D721Med (cell line): ENCODE measurements around the gene RNF223.

ENCODE experiments used
- DNase-seq: peaks from one replicate; pipeline ENCODE4 v3.0.0; 2011; ENCODE audit warnings: low spot score; ENCODE audit not compliant: insufficient read length
- FAIRE-seq: peaks from 2 replicates; lab custom pipeline; 2011; peaks lifted over from hg19 to GRCh38; lab: Jason Lieb, UNC
- TF ChIP-seq, protein P1 (sequence below): IDR thresholded peaks from 2 replicates; pipeline ENCODE4 v1.5.1; 2012; ENCODE audit warnings: mild to moderate bottlenecking, control low read depth; ENCODE audit not compliant: insufficient read depth; ENCODE audit errors: missing control alignments

Gene RNF223

DNA sequence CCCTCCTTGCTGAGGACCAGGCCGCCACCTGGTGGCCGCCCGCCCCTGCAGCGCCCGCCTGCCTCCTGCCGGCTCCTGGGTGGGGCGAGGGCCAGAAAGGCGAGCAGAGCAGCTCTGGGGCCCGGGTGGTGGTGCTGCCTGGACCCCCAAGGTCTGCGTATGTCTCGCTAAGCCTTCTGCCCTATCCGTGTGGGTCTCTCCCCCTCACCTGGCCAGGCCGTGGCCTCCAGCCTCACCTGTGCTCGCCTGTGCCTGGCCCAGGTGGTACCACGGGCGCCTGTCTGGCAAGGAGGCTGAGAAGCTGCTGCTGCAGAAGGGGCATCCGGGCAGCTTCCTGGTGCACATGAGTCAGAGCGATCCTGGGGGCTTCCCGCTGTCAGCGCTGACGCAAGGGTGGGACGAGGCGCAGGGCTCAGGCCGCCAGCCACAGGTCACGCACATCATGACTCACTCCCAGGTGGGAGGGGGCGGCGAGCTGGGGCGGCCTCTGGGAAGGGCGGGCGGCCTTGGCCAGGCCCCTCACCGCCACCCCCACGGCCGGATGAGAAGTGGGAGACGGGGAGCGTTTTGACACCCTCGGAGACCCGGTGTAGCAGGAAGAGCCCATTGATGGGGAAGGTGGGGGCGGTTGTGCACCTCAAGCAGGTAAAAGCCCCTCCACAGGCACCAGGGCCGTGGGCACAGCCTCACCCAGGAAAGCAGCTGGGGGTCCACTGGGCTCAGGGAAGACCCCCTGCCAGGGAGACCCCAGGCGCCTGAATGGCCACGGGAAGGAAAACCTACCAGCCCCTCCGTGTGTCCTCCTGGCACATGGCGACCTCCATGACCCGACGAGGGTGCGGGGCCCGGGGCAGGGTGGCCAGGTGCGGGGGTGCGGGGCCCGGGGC, 9.9 kb downstream of the RNF223 start:
- DNase-seq (peak; percentile 54), FAIRE-seq (no peak)
- TF ChIP-seq, protein P1, sequence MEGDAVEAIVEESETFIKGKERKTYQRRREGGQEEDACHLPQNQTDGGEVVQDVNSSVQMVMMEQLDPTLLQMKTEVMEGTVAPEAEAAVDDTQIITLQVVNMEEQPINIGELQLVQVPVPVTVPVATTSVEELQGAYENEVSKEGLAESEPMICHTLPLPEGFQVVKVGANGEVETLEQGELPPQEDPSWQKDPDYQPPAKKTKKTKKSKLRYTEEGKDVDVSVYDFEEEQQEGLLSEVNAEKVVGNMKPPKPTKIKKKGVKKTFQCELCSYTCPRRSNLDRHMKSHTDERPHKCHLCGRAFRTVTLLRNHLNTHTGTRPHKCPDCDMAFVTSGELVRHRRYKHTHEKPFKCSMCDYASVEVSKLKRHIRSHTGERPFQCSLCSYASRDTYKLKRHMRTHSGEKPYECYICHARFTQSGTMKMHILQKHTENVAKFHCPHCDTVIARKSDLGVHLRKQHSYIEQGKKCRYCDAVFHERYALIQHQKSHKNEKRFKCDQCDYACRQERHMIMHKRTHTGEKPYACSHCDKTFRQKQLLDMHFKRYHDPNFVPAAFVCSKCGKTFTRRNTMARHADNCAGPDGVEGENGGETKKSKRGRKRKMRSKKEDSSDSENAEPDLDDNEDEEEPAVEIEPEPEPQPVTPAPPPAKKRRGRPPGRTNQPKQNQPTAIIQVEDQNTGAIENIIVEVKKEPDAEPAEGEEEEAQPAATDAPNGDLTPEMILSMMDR = peak; percentile 64

DNA sequence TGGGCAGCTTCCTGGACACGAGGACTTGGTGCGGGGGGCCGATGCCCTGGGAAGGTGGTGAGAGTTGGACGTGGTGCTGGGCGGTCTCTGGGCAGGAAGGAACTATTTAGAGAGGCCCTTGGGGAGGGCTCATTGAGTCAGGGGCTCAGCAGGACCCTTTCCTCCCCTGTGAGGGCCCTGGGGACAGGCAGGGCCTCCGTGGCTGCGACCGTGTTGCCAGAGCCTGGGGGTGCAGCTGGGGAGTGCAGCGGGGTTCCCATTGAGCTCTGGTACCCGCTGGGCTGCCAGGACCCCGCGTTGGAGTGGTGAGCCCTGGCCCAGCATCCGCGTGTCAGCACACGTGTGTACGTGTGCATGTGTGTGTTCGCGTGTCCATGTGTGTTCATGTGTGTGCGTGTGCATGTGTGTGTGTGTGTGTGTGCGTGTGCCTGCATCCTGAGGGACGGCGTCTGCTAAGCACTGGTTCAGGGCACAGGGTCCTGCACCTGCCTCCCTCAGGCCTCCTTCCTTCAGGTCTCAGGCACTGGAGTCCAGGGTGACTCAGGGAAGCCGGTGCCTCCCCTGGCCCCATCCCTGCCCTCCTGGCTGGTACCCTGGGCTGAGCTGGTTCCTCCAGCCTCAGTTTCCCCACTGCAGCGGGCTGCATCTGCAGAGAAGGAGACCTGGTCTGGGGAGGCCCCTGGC, 10.7 kb downstream of the RNF223 start:
- DNase-seq (no peak), FAIRE-seq (no peak)
- TF ChIP-seq, protein P1 = no peak

DNA sequence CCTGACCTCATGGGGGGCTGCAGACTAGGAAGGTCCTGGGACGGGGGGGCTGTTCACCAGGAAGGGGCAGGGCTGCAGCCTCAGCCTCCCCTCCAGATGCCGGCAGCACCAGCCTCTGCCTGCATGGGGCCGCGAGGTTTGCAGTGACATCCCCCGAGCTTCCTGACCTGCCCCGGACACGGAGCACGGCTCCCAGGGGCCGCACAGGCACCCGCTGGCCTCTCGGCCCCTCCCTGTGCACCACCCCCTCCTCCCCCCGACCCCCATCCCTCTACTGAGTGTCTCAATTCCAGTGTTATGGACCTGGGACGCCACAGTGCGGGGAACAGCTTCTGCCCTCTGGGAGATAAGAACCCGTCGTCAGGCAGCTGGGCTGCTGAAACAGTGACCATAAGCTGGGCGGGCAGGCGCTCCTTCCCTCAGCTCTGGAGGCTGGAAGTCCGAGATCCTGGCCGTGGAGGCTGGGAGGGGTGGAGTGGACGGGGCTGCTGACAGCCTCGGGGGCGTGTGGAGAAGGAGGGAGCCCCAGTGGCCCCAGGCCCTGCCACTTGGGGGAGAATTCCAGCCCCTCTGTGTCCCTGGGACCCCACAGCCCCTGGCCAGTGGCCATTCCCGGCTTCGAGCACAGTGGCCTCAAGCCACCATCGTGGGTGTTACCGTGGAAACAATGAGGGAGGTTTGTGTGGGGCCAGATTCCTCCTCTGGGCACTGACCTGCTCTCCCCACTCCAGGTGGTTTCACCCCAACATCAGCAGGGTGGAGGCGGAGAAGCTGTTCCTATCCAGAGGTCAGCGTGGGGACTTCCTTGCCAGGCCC, 11.6 kb downstream of the RNF223 start:
- TF ChIP-seq, protein P1 = no peak
- DNase-seq (no peak), FAIRE-seq (no peak)

DNA sequence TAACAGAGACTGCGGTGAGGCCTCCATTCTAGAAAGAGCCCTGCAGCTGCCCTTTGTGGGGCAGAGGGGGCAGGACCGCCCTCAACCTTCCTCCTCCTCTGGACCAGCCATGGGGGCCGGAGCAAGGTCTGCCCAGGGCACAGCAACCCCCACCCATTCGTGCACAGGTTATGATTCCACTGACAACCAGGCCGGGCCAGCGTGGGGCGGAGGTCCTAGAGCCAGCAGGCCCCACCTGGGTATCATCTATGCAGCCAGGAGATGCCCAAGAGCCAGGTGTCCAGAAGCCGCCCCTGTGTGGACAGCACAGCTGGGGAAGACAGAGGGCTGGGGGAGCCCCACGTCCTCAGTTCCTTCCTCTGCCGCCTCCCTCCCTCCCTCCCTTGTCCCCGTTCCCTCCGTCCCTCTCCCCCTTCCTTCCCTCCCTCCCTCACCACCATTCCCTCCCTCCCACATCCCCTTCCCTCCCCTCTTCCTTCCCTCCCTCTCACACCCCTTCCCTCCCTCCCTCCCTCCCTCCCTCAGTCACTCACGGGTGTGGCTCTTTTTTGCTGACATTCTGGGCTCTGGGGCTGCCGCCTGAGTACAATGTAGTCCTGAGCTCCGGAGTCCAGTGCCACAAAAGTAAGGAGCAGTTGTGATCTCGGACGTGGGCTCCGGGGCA, 12.3 kb downstream of the RNF223 start:
- TF ChIP-seq, protein P1 = no peak

DNA sequence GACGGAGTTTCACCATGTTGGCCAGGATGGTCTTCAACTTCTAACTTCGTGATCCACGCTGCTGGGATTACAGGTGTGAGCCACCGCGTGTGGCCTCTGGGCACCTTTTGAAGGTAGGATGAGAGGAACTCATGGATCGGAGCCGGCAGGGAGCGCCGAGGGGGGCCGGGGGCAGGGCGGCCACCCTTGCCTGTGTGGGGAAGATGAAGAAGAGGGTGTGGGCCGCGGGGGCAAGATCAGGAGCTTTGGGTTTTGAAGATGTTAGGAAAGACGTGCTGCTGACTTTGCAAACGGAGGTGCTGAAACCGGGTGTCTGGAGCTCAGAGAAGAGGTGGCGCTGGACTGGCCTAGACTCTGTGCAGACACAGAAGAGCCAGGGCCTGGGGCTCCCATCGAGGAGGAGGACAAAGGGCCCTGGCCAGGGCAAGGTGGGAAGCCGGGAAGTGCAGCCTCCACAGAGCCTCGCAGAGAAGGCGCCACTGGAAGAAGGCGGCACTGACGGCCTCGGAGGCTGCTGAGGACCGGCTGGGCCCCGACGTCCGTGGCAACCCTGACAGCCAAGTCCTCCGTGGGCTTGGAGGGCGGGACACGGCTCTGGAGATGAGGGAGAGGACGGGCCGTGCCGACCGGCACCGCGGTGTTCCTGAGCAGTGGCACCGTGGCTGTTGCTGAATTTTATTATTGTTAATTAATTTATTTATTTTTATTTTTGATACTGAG, 13.7 kb downstream of the RNF223 start:
- no peak for DNase-seq

More for the DNA sequence above, 12.3 kb downstream of the RNF223 start:
- FAIRE-seq = no peak
- no peak for DNase-seq

More for the DNA sequence above, 13.7 kb downstream of the RNF223 start:
- no peak for FAIRE-seq
- TF ChIP-seq, protein P1 = no peak
